GM12872 (cell line): Measurements from ENCODE around the gene ISOC2.

Experiments
- CTCF ChIP-seq: IDR thresholded peaks from 3 replicates; pipeline ENCODE4 v1.5.1; 2011; ENCODE audit warnings: low read depth, mild to moderate bottlenecking, low read length, moderate library complexity; ENCODE audit not compliant: insufficient read depth

The ISOC2 gene

GRCh38 chr19:55405638-55406037, 55.8 kb downstream of the ISOC2 start:
- no peak for TF ChIP-seq CTCF
